PC-3 (cell line): ENCODE results near the gene ALS2CL.

Source experiments
- EZH2 ChIP-seq: fragments of 300-600 bp; sonication (generic); IDR thresholded peaks from one replicate; pipeline ENCODE4 v1.6.1; 2017; ENCODE audit warnings: antibody characterized with exemption, mild to moderate bottlenecking, low read length; ENCODE audit not compliant: unreplicated experiment
- EZH2phosphoT487 ChIP-seq: fragments of 300-600 bp; sonication (generic); IDR thresholded peaks from 2 replicates; pipeline ENCODE4 v1.6.1; 2018; ENCODE audit warnings: mild to moderate bottlenecking, antibody characterized with exemption, low read length, borderline replicate concordance
- TF ChIP-seq, protein P1 (sequence below): fragments of 300-600 bp; sonication (generic); conservative IDR thresholded peaks from 2 replicates; pipeline ENCODE4 v1.5.1; 2017; ENCODE audit warnings: antibody characterized with exemption, low read depth, mild to moderate bottlenecking, low read length

GRCh38 chr3:46710671-46711295, 17.3 kb upstream of the ALS2CL start:
- TF ChIP-seq, protein P1, sequence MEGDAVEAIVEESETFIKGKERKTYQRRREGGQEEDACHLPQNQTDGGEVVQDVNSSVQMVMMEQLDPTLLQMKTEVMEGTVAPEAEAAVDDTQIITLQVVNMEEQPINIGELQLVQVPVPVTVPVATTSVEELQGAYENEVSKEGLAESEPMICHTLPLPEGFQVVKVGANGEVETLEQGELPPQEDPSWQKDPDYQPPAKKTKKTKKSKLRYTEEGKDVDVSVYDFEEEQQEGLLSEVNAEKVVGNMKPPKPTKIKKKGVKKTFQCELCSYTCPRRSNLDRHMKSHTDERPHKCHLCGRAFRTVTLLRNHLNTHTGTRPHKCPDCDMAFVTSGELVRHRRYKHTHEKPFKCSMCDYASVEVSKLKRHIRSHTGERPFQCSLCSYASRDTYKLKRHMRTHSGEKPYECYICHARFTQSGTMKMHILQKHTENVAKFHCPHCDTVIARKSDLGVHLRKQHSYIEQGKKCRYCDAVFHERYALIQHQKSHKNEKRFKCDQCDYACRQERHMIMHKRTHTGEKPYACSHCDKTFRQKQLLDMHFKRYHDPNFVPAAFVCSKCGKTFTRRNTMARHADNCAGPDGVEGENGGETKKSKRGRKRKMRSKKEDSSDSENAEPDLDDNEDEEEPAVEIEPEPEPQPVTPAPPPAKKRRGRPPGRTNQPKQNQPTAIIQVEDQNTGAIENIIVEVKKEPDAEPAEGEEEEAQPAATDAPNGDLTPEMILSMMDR, result no peak
- TF ChIP-seq EZH2 (no peak), EZH2phosphoT487 (no peak)
